ENCODE results near the gene NSUN2. TPM values are rescaled to one million over a fixed set of nuclear protein-coding genes. Genes with fewer than 3 reads are reported as not detected.

NSUN2 gene
- total and polyA plus RNA-seq, 7 donors, result 29.3 to 54.4 (median 31.9) TPM

DNA sequence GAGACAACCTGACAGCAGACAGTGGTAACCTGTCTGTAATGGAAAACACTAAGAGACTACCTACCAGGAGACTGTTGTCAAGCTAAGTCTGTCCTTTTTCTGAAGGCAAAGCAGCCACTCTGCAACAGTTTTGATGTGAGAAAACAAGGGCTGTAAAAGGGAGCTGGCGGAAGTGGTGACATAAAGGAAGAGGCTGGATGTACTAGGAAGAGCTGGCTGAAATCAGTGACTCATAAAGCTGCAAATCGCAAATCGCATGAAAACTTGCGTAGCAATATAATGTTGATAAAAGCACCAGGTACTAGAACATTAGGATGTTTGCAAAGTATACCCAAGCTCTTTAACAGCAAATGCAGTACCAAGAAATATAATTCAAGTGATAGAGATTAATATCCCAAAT is 1.4 kb downstream of the NSUN2 start:
- no peaks in the 10 kb centered on the region for H3K9me3 ChIP-seq
- intact Hi-C loops (cut with DNase I), result no loop called here
- H3K27me3 ChIP-seq, result no peaks in the 10 kb centered on the region
- no peak for DNase-seq
- peaks cover 0 to 49% (median 3%) of the 10 kb centered on the region in 4 donors for H3K36me3 ChIP-seq
- TF ChIP-seq EP300 (IDR thresholded peaks at IDR 0.05), result no peak
- TF ChIP-seq POLR2A (IDR thresholded peaks at IDR 0.05), result no peak
- no peak for TF ChIP-seq CTCF (IDR thresholded peaks at IDR 0.05)
- no peak for TF ChIP-seq POLR2AphosphoS5 (IDR thresholded peaks at IDR 0.05)
- H3K4me1 ChIP-seq, result peaks cover 0 to 36% (median 30%) of the 10 kb centered on the region in 4 donors
- 84 to 91% methylated on average over 4 of the region's 4 CpGs for WGBS, 2 donors
- no peak overlapping the region for H3K27ac ChIP-seq
- no peak overlapping the region for H3K4me3 ChIP-seq

DNA sequence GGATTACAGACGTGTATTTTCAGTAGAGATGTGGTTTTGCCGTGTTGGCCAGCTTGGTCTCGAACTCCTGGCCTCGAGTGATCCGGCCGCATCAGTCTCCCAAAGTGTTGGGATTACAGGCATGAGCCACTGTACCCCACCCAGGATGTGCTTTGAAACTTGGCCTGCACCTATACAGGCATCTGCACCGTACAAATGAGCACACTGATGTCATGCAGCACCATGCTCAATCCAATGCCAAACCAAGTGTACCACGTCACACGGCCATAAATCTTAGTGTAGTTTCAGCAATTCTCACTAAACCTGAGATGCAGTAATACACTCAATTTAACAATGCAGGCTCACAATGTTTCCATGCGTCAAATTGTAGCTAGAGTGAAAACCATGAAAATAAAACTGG is 6.3 kb downstream of the NSUN2 start:
- Histone ChIP-seq H3K4me3 (no peak overlapping the region), H3K4me1 (peaks cover 0 to 8% (median 6%) of the 10 kb centered on the region in 4 donors), H3K27me3 (no peaks in the 10 kb centered on the region), H3K36me3 (peaks cover 0 to 96% (median 24%) of the 10 kb centered on the region in 4 donors), H3K9me3 (no peaks in the 10 kb centered on the region), H3K27ac (no peak overlapping the region)
- TF ChIP-seq POLR2A (IDR thresholded peaks at IDR 0.05) (no peak), CTCF (IDR thresholded peaks at IDR 0.05) (no peak), POLR2AphosphoS5 (IDR thresholded peaks at IDR 0.05) (no peak), EP300 (IDR thresholded peaks at IDR 0.05) (no peak)
- no peak for DNase-seq
- WGBS, 2 donors, result 92 to 94% methylated on average over 10 of the region's 10 CpGs
- intact Hi-C loops (cut with DNase I), result no loop called here

GRCh38 chr5:6623941-6624340 is 8.9 kb downstream of the NSUN2 start:
- intact Hi-C loops (cut with DNase I), result no loop called here
- WGBS, 2 donors, result 77 to 98% methylated on average over 3 of the region's 3 CpGs
- H3K4me3 ChIP-seq, result no peak overlapping the region
- H3K9me3 ChIP-seq, result no peaks in the 10 kb centered on the region
- TF ChIP-seq POLR2A (IDR thresholded peaks at IDR 0.05), result no peak
- TF ChIP-seq CTCF (IDR thresholded peaks at IDR 0.05), result no peak
- TF ChIP-seq EP300 (IDR thresholded peaks at IDR 0.05), result no peak
- no peak for TF ChIP-seq POLR2AphosphoS5 (IDR thresholded peaks at IDR 0.05)
- H3K27ac ChIP-seq, result no peak overlapping the region
- no peaks in the 10 kb centered on the region for H3K4me1 ChIP-seq
- H3K36me3 ChIP-seq, result peaks cover 4 to 96% (median 35%) of the 10 kb centered on the region in 4 donors
- no peak for DNase-seq
- no peaks in the 10 kb centered on the region for H3K27me3 ChIP-seq

- intact Hi-C loops (cut with DNase I), result no loop called here
- Histone ChIP-seq H3K4me1 (no peaks in the 10 kb centered on the region), H3K27ac (no peak overlapping the region), H3K27me3 (no peaks in the 10 kb centered on the region), H3K4me3 (no peak overlapping the region), H3K36me3 (peaks cover 4 to 96% (median 39%) of the 10 kb centered on the region in 4 donors), H3K9me3 (no peaks in the 10 kb centered on the region)
- WGBS, 2 donors, result 93 to 97% methylated on average over 4 of the region's 4 CpGs
- no peak for TF ChIP-seq EP300 (IDR thresholded peaks at IDR 0.05)
- no peak for TF ChIP-seq POLR2AphosphoS5 (IDR thresholded peaks at IDR 0.05)
- TF ChIP-seq POLR2A (IDR thresholded peaks at IDR 0.05), result no peak
- no peak for TF ChIP-seq CTCF (IDR thresholded peaks at IDR 0.05)
- DNase-seq, result no peak
Measured at GRCh38 chr5:6623228-6623627, 9.6 kb downstream of the NSUN2 start.

- intact Hi-C loops (cut with DNase I), result no loop called here
- TF ChIP-seq EP300 (IDR thresholded peaks at IDR 0.05), result no peak
- TF ChIP-seq POLR2A (IDR thresholded peaks at IDR 0.05), result no peak
- no peak for TF ChIP-seq CTCF (IDR thresholded peaks at IDR 0.05)
- Histone ChIP-seq H3K4me3 (no peak overlapping the region), H3K27me3 (no peaks in the 10 kb centered on the region), H3K9me3 (no peaks in the 10 kb centered on the region), H3K27ac (no peak overlapping the region), H3K36me3 (peaks cover 18 to 97% (median 47%) of the 10 kb centered on the region in 4 donors), H3K4me1 (peaks cover 0 to 13% (median 12%) of the 10 kb centered on the region in 4 donors)
- DNase-seq, result no peak
- WGBS, 2 donors, result 92 to 94% methylated on average over 6 of the region's 6 CpGs
Measured at GRCh38 chr5:6616632-6617031, 16.2 kb downstream of the NSUN2 start.
